HG02970 (cell line): ENCODE results near the gene GAGE13.
"Not testable (repeated sequence)": the region's sequence is repeated elsewhere in the genome, so short reads cannot be mapped to it uniquely, and the experiment has no call there.

Experiments
- ATAC-seq: cut with Tn5 transposase; IDR thresholded peaks from one replicate; pipeline ENCODE4 v1.9.1; 2021; ENCODE audit warnings: mild to moderate bottlenecking, moderate library complexity, moderate number of reproducible peaks; ENCODE audit not compliant: unreplicated experiment, low FRiP score

GAGE13 gene

GRCh38 chrX:49323735-49324134, 7.6 kb upstream of the GAGE13 start:
- ATAC-seq = not testable (repeated sequence)

GRCh38 chrX:49330421-49330820, 961 bp upstream of the GAGE13 start:
- ATAC-seq = not testable (repeated sequence)

GRCh38 chrX:49331841-49332240, 459 bp downstream of the GAGE13 start:
- not testable (repeated sequence) for ATAC-seq

- ATAC-seq = not testable (repeated sequence)
Measured at GRCh38 chrX:49341449-49341848, 10.1 kb downstream of the GAGE13 start.

GRCh38 chrX:49344496-49345175, 13.3 kb downstream of the GAGE13 start:
- ATAC-seq = not testable (repeated sequence)

- ATAC-seq = not testable (repeated sequence)
Measured at GRCh38 chrX:49345402-49345801, 14.0 kb downstream of the GAGE13 start.

GRCh38 chrX:49346150-49346549, 14.8 kb downstream of the GAGE13 start:
- not testable (repeated sequence) for ATAC-seq
